ENCODE results near the gene LDLRAD4.

LDLRAD4 gene

GRCh38 chr18:13206301-13206700 lies 12.3 kb upstream of the LDLRAD4 start:
- DNase-seq, result no peak

GRCh38 chr18:13207294-13207693 lies 11.3 kb upstream of the LDLRAD4 start:
- DNase-seq, result no peak

DNA sequence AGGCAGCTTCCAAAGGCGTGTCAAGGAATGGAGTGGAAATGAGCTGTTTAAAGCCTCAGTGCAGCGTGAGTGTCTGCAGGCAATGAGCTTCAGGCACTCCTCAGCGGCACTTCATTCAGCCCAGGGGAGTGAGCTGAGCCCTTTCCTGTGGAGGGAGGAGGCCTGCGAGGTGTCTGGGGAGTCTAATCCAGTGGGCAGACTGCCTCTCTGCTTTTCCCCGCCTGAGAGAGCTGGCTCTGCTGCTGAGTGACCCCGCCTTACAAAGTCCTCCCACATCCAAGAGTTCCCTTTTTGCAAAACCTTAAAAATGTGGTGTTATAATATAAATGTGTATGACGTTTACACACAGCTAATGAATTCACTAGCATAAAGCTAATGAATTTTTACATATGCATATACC lies 7.0 kb upstream of the LDLRAD4 start:
- no peak for DNase-seq

DNA sequence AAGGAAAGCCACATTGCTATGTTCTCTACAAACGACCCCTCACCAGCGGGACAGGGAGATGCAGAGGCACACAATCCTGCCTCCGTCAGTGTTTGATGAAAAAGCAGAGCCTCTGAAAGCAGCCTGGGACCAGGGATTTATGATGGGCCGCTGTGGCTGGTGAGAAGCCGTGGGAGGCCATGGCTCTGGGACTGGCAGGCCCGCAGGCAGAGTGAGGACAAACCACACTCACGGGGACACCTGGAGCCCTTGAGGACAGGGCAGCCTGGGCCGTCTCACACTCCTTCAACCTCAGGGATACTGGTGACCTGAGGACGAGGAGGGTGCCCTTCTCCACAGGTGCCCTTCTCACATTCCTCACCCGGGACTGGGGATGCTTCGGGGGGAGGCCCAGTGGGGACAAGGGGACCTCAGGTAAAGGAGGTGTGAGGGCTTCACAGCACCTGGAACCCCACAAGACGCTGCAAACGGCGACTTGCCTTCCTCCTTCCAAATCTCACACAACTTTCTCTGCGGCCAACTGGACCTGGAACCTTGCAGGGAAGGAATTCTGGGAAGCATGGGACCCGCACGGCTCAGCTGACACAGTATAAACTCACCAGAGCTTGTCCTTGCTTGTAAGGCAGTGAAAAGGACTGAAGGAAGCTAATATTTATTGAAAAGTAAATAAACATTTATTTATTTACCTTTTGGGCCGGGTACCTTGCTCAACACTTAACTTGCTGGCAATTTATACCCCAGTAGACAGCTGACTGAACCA lies 5.3 kb upstream of the LDLRAD4 start:
- DNase-seq, result no peak

GRCh38 chr18:13214609-13215008 lies 4.0 kb upstream of the LDLRAD4 start:
- no peak for DNase-seq

GRCh38 chr18:13216092-13216582 lies 2.4 kb upstream of the LDLRAD4 start:
- DNase-seq, result peak; percentile 54

DNA sequence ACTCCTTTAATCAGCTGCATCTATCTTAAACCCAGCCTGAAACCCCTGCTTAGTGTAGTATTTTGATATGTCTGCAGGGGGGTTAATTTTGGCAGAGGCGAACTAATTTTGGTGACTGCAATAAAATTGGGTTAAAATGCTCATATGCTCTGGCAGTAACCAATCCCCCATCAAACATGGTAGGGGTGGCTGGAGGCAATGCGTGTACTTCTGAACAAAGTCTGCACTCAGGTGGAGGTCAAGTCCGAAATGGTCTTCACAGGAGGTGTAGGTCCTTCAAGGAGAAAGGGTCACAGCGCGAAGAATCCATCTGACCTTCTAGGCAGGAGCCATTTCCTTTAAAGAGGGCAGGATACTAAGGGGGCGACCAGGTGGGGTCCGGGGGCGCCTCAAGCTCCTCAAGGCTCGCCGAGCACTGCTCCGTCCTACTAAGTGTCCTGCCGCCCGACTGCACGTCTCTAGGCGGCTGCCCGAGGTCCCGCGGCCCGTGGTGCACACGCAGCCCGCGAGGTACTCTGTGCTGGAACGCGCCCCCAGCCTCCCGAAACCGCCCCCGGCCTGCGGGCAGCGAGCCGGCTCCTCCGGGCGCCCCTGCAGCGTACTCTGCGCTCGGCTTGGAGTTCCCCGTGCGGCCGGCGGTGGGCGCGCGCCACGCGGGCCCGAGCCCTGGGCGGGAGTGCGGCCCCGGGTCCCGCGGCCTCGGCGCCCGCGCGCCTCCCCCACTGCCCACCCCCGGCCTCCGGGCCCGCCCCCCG lies 1.7 kb upstream of the LDLRAD4 start:
- peak; percentile 65 for DNase-seq

DNA sequence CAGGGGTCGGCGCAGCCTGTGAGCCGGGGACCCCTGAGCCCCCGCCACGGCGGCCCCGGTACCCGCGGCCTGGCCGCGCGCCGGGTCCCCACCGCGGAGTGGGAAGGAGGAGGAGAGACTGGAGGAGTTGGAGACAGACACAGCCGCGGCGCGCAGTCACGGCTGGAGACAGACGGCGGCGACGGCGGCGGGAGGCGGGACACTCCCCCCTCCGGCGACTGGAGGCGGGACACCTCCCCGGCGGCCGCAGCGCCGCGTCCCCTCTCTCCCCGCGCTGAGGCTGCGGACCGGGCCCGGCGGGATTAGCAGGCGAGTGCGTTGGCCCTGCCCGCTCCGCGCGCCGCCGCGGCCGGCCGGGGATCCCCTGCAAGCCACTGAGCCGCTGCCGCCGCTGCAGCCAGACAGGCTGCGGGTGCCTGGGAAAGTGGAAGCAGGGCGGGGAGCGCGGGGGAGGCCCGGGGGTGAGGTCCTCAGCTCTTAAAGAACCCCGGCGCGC lies 1.0 kb upstream of the LDLRAD4 start:
- DNase-seq, result peak; percentile 68

DNA sequence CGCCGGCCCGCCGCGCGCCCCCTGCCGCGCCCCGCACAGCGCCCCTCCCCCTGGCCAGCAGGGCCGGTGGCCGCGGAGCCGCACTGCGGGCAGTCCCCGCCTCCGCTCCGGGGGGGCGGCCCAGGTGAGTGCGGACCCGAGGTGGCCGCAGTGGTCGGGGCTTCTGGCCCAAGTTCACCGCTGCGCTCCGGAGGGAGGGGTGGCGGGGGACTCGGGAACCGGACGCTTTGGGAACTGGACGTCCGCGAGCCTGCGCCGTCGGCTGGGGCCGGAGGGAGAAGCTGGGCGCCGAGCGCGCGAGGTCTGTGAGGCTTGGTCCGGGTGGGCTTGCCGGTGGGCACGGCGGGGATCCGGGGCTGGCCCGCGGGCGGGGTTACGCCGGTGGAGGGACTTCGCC lies 591 bp upstream of the LDLRAD4 start:
- no peak for DNase-seq

DNA sequence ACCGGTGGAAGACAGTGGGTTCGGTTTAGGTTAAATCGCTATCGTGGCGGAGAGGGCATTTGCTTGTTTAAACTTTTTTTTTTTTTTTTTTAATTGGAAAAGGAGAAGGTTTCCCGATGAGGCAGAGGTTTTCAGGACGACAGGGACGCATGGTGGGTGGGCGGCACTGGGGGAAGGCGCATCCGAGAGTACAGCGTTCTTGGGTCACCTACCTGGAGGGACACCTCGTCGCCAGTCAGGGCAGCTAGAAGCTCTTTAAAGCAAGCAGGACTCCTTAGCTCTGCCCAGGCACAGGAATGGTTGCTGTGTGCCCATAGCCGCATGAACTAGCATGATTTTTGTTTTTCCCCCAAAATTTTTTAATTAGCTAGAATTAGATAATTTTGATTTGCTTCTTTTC lies 437 bp downstream of the LDLRAD4 start:
- DNase-seq, result no peak

DNA sequence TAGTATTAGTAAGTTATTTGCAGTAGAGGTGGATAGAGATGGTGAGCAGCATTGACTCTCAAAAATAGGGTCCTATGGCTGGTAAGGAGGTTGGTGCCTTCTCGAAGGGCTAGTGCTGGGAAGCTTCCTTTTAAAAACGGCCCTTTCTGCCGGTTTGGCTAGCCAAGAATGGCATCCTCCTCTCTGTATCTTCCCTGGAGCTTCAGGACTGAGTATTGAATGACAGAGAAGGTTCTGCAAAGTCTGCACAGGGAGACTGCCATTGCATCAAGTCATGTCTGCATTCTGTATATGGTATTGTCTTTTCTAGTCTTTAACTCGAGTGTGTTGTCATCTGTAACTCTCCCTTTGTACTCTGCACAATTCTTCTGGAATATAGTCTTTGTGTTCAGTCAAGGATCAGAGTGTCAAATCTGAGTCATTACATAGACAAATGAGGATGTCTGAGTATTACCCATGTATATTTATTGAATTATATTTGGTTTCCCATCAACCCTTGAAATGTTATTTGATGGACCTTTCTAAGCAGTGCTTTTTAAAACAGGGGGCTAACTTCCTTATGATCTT lies 1.1 kb downstream of the LDLRAD4 start:
- DNase-seq, result no peak

- DNase-seq, result no peak
These were observed 1.9 kb downstream of the LDLRAD4 start for GRCh38 chr18:13220361-13220991.

GRCh38 chr18:13221869-13222855 lies 3.6 kb downstream of the LDLRAD4 start:
- DNase-seq, result no peak

- no peak for DNase-seq
These were observed 4.3 kb downstream of the LDLRAD4 start for GRCh38 chr18:13222856-13223281.

DNA sequence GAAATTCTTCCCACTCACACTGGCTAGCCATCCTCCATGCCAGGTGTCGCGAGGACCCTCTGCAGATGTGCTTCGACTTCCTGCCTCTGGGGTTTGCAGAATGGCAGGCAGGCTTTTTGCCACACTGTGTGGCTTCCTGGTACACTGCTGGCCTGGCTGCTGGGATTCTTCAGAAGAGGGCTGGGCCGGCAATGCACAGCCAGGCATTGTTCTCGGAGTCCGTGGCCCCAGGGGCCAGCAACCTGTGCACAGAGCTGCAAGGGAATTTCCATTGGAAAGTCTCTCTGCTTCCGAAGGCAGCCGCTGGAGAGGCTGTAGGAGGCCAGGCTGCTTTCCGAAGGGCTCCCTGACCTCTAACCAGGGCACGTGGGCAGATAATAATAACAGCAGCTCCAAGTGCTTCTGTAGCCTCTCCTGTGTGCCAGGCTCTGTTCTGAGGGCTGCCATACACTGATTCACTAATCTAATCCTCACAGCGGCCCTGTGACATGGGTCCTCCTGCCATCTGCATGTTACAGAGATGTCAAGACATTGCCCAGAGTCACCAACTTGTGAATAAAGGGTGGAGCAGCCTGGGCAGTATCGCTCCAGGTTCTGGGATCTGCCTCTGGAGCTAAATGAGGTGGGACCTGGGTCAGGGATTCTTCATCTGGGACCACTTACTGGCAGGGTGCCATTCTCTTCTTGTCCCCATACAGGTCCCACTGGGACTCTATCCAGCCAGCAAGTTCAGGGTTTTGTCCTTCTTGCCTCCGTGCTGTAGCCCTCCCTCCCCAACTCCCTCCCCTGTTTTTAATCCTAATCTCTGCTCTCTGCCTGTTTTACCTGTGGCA lies 5.0 kb downstream of the LDLRAD4 start:
- DNase-seq, result no peak

- DNase-seq, result no peak
These were observed 6.7 kb downstream of the LDLRAD4 start for GRCh38 chr18:13225261-13225660.

GRCh38 chr18:13226533-13227144 lies 8.1 kb downstream of the LDLRAD4 start:
- no peak for DNase-seq

- DNase-seq, result no peak
These were observed 9.3 kb downstream of the LDLRAD4 start for GRCh38 chr18:13227910-13228309.

DNA sequence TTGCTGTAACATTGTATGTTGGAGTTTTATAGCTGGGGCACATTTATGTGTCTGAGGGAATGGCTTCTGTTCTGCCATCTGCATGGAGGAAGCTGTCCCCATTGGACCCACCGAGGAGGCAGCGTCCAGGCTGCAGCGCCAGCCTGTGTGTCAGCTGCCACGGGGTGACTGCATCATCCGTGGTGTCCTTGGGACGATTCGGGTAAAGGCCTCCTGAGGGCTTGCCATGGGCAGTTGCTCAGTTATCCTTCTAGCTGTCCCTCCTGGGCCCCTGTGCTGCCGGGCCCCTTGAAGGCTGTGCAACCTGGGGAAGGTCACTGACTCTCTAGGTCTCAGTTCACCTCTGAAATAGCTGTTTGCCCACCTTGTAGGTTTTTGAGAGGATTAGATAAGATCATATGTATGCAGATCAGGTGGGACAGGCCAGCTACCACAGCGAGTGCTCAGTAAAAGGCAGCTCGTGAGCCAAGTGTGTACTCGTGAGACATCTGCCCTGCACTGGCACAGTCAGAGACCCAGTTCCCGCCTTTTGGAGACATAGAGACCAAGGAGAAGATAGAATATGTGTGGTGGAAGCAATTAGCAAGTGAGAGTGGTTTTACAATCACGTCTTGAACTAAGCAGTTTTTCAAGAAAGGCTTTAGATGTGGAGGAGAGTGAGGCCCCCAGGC lies 10.6 kb downstream of the LDLRAD4 start:
- DNase-seq, result no peak

DNA sequence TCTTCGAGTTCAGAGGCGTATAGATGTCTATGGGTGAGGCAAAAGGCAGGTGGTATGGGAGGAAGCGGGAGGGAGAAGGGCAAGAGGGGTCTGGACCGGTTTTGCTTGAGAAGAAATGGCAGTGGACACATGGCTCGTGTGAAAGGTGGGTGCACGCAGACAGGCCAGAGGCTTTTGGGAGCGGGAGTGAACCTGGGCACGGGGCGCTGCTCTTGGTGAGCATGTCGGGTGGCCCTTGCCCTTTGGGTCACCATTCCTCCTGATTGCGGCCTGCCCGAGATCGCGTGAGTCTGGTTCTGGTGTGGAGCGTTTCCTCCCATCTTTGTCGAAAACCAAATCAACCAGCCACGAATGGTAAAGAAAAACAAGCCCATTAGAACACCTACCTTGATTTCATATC lies 12.6 kb downstream of the LDLRAD4 start:
- DNase-seq, result no peak
